PC-9 (cell line): ENCODE results near the gene SHMT1. TPM values are rescaled to one million over a fixed set of nuclear protein-coding genes. Genes with fewer than 3 reads are reported as not detected.

Experiments used
- BruUV-seq: library from RNA; stranded (reverse); fragments of 400-500 nt; replicated peaks from 2 replicates; lab custom pipeline; 2021; lab: Mats Ljungman, UMichigan
- CTCF ChIA-PET: fragments of 300-600 bp; sonication (Branson Sonifier 250); formaldehyde crosslinking; loops from one replicate; lab custom pipeline; 2022; ENCODE audit warnings: antibody characterized with exemption; lab: Charles Lee
- POLR2A ChIA-PET: fragments of 300-600 bp; sonication (Branson Sonifier 250); formaldehyde crosslinking; loops from one replicate; lab custom pipeline; 2022; ENCODE audit warnings: antibody characterized with exemption; ENCODE audit not compliant: unreplicated experiment; lab: Charles Lee
- DNase-seq, 2 experiments: peaks; one replicate each; pipeline versions ENCODE4 v3.0.0 to v3.0.0-alpha.2; 2015 to 2022; ENCODE audit warnings: mixed read lengths in 1 of 2
- H2AFZ ChIP-seq: fragments of 200-600 bp; sonication (generic); 2 replicates; pipeline ENCODE4 v1.8.1; 2017; ENCODE audit warnings: antibody characterized with exemption
- H3F3A ChIP-seq: fragments of 200-600 bp; sonication (generic); 2 replicates; pipeline ENCODE4 v1.8.1; 2017; ENCODE audit warnings: antibody characterized with exemption, mild to moderate bottlenecking, low read depth; ENCODE audit not compliant: insufficient read depth
- H3K27ac ChIP-seq: fragments of 200-600 bp; sonication (generic); 2 replicates; pipeline ENCODE4 v1.6.1; 2016; ENCODE audit warnings: mixed run types
- H3K27me3 ChIP-seq: fragments of 200-600 bp; sonication (generic); 2 replicates; pipeline ENCODE4 v1.6.1; 2016; ENCODE audit warnings: low read depth, mixed run types; ENCODE audit not compliant: insufficient read depth
- H3K36me3 ChIP-seq: fragments of 200-600 bp; sonication (generic); 2 replicates; pipeline ENCODE4 v1.6.1; 2016; ENCODE audit warnings: low read depth, mixed run types
- H3K4me1 ChIP-seq: fragments of 200-600 bp; sonication (generic); replicated peaks from 2 replicates; pipeline ENCODE4 v1.6.1; 2016; ENCODE audit warnings: mixed run types; ENCODE audit not compliant: insufficient read depth
- H3K4me2 ChIP-seq: fragments of 200-600 bp; sonication (generic); 2 replicates; pipeline ENCODE4 v1.6.1; 2017; ENCODE audit warnings: mixed run types
- H3K4me3 ChIP-seq: fragments of 200-600 bp; sonication (generic); 2 replicates; pipeline ENCODE4 v1.6.1; 2016; ENCODE audit warnings: mixed run types
- H3K79me2 ChIP-seq: fragments of 200-600 bp; sonication (generic); 2 replicates; pipeline ENCODE4 v1.6.1; 2017; ENCODE audit warnings: low read depth, mixed run types
- H3K9me2 ChIP-seq: fragments of 200-600 bp; sonication (generic); 2 replicates; pipeline ENCODE4 v1.8.1; 2017; ENCODE audit warnings: mild to moderate bottlenecking; ENCODE audit not compliant: insufficient read depth
- H3K9me3 ChIP-seq: fragments of 200-600 bp; sonication (generic); 2 replicates; pipeline ENCODE4 v1.8.1; 2016; ENCODE audit warnings: low read depth; ENCODE audit not compliant: insufficient read depth
- H4K20me1 ChIP-seq: fragments of 200-600 bp; sonication (generic); 2 replicates; pipeline ENCODE4 v1.8.1; 2017; ENCODE audit not compliant: insufficient read depth
- CTCF ChIP-seq: fragments of 200-600 bp; sonication (generic); conservative IDR thresholded peaks from 2 replicates; pipeline ENCODE4 v1.6.1; 2017; ENCODE audit warnings: mixed run types, antibody characterized with exemption, mild to moderate bottlenecking, moderate library complexity
- EZH2 ChIP-seq: fragments of 200-600 bp; sonication (generic); IDR thresholded peaks from 2 replicates; pipeline ENCODE4 v1.8.0; 2017; ENCODE audit warnings: antibody characterized with exemption, low read depth
- intact Hi-C: fragments of 100-400 bp; cut with micrococcal nuclease; formaldehyde crosslinking; loops from one replicate; pipeline ENCODE4 v1.10.0; 2022; ENCODE audit not compliant: unreplicated experiment
- microRNA-seq: library from miRNA; unstranded; fragments of <30 nt; microRNA quantifications from one replicate; pipeline ENCODE4 v1.2.0, GENCODE V29; 2021; ENCODE audit warnings: borderline number of aligned reads, borderline replicate concordance
- total RNA-seq: library from RNA; stranded (reverse); gene quantifications from 2 replicates; pipeline ENCODE4 v1.2.3, GENCODE V29; 2021

The SHMT1 gene
- total RNA-seq, 1 experiment from 2014 or later, result 170 TPM

GRCh38 chr17:18280249-18280648 is 83.1 kb downstream of the SHMT1 start:
- no peak for DNase-seq
- Histone ChIP-seq H3K27me3 (no peaks in the 10 kb centered on the region), H3K9me2 (no peaks in the 10 kb centered on the region), H3F3A (no peaks in the 10 kb centered on the region; the same call in 1 of the 2 replicates), H3K4me3 (no peak overlapping the region), H3K4me2 (no peak overlapping the region), H3K9me3 (no peaks in the 10 kb centered on the region), H3K79me2 (no peaks in the 10 kb centered on the region), H2AFZ (no peak overlapping the region), H3K4me1 (no peaks in the 10 kb centered on the region), H3K36me3 (peaks cover 28% of the 10 kb centered on the region; the same call in 1 of the 2 replicates), H4K20me1 (no peaks in the 10 kb centered on the region; the same call in 1 of the 2 replicates), H3K27ac (no peak overlapping the region)
- intact Hi-C loops, result no loop called here
- TF ChIP-seq CTCF, result no peak
- no peak for TF ChIP-seq EZH2
- ChIA-PET POLR2A (no interaction called here), CTCF (no interaction called here)
- BruUV-seq, result no TSS peak

GRCh38 chr17:18278867-18279266 is 84.5 kb downstream of the SHMT1 start:
- H4K20me1 ChIP-seq, result no peaks in the 10 kb centered on the region; the same call in 1 of the 2 replicates
- H3K9me2 ChIP-seq, result no peaks in the 10 kb centered on the region
- no peak overlapping the region for H3K4me3 ChIP-seq
- POLR2A ChIA-PET, result no interaction called here
- H3K27me3 ChIP-seq, result no peaks in the 10 kb centered on the region
- H3K9me3 ChIP-seq, result no peaks in the 10 kb centered on the region
- DNase-seq, result no peak
- no peak overlapping the region for H3K27ac ChIP-seq
- no peaks in the 10 kb centered on the region for H3F3A ChIP-seq
- CTCF ChIA-PET, result no interaction called here
- H3K79me2 ChIP-seq, result no peaks in the 10 kb centered on the region
- H3K36me3 ChIP-seq, result 0 out of 2 replicates have a peak, but pooled peaks cover 17% of the 10 kb centered on the region
- no peaks in the 10 kb centered on the region for H3K4me1 ChIP-seq
- no peak overlapping the region for H2AFZ ChIP-seq
- BruUV-seq, result no TSS peak
- H3K4me2 ChIP-seq, result no peak overlapping the region
- intact Hi-C loops, result no loop called here
- no peak for TF ChIP-seq CTCF
- no peak for TF ChIP-seq EZH2

Small RNAs within 50 kb of the gene (microRNA-seq; reads per million reads assigned to microRNA genes)
- not detected for gene MIR6778

Other genes with a start within 250 kb of the SHMT1 start
- 101 and 117 TPM in 2 replicates for gene ALKBH5, start 179.7 kb downstream of the SHMT1 start, total RNA-seq
- gene LLGL1, start 137.9 kb downstream of the SHMT1 start, total RNA-seq, result 44.9 and 57.6 TPM in 2 replicates
- 430 and 434 TPM in 2 replicates for gene FLII, start 104.8 kb downstream of the SHMT1 start, total RNA-seq
- gene MIEF2, start 102.9 kb downstream of the SHMT1 start, total RNA-seq, result 29.6 and 33.0 TPM in 2 replicates
- 51.2 and 52.2 TPM in 2 replicates for gene TOP3A, start 48.6 kb downstream of the SHMT1 start, total RNA-seq
- 19.5 and 23.8 TPM in 2 replicates for gene SMCR8, start 48.3 kb downstream of the SHMT1 start, total RNA-seq
- 3.7 and 5.7 TPM in 2 replicates for gene EVPLL, start 14.2 kb upstream of the SHMT1 start, total RNA-seq
- gene LGALS9C, start 113.2 kb upstream of the SHMT1 start, total RNA-seq, result 1.8 and 1.9 TPM in 2 replicates